Prostate gland (tissue), 2 donors: Measurements from ENCODE around the gene MAP4K3.

Experiments
- POLR2A ChIP-seq: fragments of 450-650 bp; IDR thresholded peaks from one replicate; pipeline ENCODE4 v1.6.1; 2016; ENCODE audit warnings: antibody characterized with exemption, mild to moderate bottlenecking
- POLR2AphosphoS5 ChIP-seq: sonication (generic); formaldehyde crosslinking; IDR thresholded peaks from one replicate; pipeline ENCODE4 v1.6.1; 2017; ENCODE audit warnings: antibody characterized with exemption
- TF ChIP-seq, protein P1 (sequence below), 4 experiments: fragments of 200-600 bp in 2 of 4; fragments of 450-650 bp in 2 of 4; sonication (generic) in 2 of 4; IDR thresholded peaks; 1 replicate in 3 of 4; 2 replicates in 1 of 4; pipeline ENCODE4 v1.5.1; 2016 to 2019; ENCODE audit warnings: antibody characterized with exemption in 4 of 4, mild to moderate bottlenecking in 2 of 4, moderate library complexity in 2 of 4

- TF ChIP-seq, protein P1, sequence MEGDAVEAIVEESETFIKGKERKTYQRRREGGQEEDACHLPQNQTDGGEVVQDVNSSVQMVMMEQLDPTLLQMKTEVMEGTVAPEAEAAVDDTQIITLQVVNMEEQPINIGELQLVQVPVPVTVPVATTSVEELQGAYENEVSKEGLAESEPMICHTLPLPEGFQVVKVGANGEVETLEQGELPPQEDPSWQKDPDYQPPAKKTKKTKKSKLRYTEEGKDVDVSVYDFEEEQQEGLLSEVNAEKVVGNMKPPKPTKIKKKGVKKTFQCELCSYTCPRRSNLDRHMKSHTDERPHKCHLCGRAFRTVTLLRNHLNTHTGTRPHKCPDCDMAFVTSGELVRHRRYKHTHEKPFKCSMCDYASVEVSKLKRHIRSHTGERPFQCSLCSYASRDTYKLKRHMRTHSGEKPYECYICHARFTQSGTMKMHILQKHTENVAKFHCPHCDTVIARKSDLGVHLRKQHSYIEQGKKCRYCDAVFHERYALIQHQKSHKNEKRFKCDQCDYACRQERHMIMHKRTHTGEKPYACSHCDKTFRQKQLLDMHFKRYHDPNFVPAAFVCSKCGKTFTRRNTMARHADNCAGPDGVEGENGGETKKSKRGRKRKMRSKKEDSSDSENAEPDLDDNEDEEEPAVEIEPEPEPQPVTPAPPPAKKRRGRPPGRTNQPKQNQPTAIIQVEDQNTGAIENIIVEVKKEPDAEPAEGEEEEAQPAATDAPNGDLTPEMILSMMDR (IDR thresholded peaks at IDR 0.05) = no peak
- TF ChIP-seq POLR2AphosphoS5 (no peak), POLR2A (no peak)
These were observed 226.2 kb downstream of the MAP4K3 start for GRCh38 chr2:39210846-39211245.
